VCaP (cell line): ENCODE results near the gene SUN2.

Source experiments
- H3K27ac ChIP-seq: fragments of 450-650 bp; 2 replicates; pipeline ENCODE4 v1.5.1; 2017
- CTCF ChIP-seq: fragments of 450-650 bp; conservative IDR thresholded peaks from 2 replicates; pipeline ENCODE4 v1.5.1; 2017; ENCODE audit warnings: mild to moderate bottlenecking, moderate library complexity

Gene SUN2

DNA sequence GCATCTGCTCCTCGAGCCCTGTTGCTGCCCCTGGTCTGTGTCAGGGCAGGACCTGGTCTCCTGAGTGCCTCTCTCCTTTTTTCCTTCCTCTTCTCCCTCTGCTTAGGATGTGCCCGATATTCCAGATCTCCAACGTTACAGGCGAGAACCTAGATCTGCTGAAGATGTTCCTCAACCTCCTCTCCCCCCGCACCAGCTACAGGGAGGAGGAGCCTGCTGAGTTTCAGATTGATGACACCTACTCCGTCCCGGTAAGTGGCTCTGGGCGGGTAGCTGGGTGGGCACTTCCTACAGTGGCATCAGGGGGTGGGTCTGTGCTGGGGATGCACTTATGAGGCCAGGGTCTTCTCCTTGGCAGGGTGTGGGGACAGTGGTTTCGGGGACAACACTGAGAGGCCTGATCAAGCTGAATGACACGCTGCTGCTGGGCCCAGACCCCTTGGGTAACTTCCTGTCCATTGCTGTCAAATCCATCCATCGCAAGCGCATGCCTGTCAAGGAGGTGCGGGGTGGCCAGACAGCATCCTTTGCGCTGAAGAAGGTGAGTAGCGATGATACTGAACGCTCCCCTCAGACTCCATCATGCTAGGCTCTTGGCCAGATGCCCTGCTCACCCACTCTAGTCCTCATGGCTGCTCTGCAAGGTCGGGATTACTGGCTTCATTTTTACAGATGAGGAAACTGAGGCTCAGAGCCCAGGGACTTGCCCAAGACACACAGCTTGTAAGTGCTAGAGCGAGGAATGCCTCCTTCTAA, 29.7 kb downstream of the SUN2 start:
- no peak overlapping the region for H3K27ac ChIP-seq
- no peak for TF ChIP-seq CTCF

DNA sequence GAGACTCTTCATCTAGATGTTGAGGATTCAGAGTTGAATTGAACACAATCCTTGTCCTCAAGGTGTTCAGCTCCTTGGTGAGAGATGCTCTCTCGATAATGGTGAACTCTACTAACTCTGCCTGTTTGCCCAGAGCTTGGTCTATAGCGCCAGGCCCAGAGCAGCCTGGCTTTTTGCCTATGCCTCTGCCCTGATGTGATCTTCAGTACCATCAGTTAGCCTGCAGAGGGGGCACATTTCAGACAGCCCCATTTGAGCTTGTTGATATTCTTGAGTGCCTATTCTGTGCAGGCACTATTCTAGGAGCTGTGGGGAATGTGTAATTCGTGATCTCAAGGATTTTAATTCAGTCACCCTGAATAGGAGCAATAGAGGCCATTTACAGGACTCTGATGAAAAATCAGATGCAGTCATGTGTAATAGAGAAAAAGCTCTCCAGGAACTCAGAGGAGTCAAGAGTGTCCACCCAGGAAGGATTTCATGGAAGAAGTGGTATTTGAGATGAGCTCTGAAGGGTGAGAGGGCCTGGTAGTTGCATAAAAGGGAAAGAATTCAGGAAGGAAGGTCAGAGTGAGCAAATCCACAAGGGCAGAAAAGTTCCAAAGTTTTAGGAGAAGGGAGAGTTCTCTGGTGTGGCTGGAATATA, 30.7 kb downstream of the SUN2 start:
- no peak overlapping the region; the same call in 1 of the 2 replicates for H3K27ac ChIP-seq
- peak; percentile 72 for TF ChIP-seq CTCF

- peak overlapping the region; percentile 13; the same call in 1 of the 2 replicates for H3K27ac ChIP-seq
- TF ChIP-seq CTCF, result no peak
Observed at GRCh38 chr22:38724176-38724575, 31.6 kb downstream of the SUN2 start.

- no peak for TF ChIP-seq CTCF
- no peak overlapping the region for H3K27ac ChIP-seq
Observed at GRCh38 chr22:38721551-38721950, 34.2 kb downstream of the SUN2 start.

GRCh38 chr22:38720350-38720749, 35.4 kb downstream of the SUN2 start:
- H3K27ac ChIP-seq, result no peak overlapping the region
- TF ChIP-seq CTCF, result no peak

GRCh38 chr22:38719196-38719595, 36.6 kb downstream of the SUN2 start:
- TF ChIP-seq CTCF, result no peak

DNA sequence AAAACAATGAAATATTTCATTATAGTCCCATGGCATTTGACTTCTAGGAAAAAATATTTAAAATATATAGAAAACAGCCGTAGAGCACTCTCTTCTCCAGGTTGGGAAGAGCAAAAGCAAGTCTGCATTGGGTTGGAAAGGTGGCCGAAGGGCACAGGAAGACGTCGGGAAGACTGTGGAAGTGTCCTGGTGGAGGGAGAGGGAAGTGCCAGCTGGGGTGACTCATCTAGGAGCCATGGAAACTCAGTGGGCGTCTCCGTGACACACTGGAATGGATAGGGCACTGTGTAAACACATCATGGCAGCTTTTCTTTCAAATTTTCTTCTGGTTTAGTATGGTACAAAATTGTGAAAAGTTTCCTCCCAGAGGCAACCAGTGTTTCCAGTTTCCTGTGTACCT, 37.4 kb downstream of the SUN2 start:
- TF ChIP-seq CTCF, result peak; percentile 39; the same call in 1 of the 2 replicates
- H3K27ac ChIP-seq, result no peak overlapping the region

More at GRCh38 chr22:38719196-38719595, 36.6 kb downstream of the SUN2 start:
- H3K27ac ChIP-seq, result no peak overlapping the region
